Measurements from ENCODE around the gene TNRC6A.
A peak's percentile ranks its signal among the peaks of the same experiment; 100 is the strongest.

The TNRC6A gene

DNA sequence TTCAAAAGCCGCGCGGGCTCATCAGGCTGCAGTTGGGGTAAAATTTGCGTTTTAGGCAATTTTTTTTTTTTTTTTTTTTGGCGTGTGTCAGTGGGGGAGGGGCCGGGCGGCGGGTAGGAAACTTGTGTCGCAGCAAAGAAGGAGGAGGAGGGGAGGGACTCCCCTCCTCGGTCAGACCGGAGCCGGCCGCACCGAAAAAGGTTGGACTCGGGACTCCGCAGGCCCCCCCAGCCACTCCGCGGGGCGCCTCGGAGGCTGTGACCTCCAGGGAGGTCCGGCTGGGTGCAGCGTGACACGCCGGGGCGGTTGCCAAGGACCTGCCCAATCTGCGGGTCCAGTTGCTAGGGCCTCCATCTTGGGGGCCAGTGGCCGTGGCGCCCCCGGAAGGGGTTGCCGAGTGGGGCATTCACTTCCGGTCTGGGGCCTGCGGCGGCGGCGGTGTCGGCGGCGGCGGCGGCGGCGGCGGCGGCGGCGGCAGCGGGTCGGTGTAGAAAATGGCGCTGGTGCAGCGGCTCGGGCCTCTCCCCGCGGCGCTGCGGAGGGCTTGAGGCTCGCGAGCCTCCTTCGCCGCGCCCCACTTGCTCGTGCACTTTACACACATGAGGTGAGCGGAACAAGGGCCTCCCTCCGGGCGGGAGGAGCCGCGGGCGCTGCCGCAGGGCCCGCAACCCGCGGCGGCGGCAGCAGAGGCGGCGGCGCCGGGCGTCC, at the start of gene TNRC6A:
TSS of gene TNRC6A (plus strand) at position 409 of the 708 bp plus-strand sequence. CDS start at position 600, 191 bp downstream.
- in situ Hi-C loops (cut with MboI; ENCODE audit: low sequenced_read_pairs): no loop called here
- Histone ChIP-seq H3K27me3 (ENCODE audit: low read depth) (no peaks in the 10 kb centered on the region), H3K4me1 (peaks cover 12% of the 10 kb centered on the region), H3K4me3 (peak within 1 kb of the TSS; percentile 93), H3K9me3 (no peaks in the 10 kb centered on the region), H3K36me3 (replicated peaks) (peaks cover 35% of the 10 kb centered on the region)
- peak; percentile 78 to 93 for DNase-seq (ENCODE audit: low spot score in 2 of 2)

- no peak for DNase-seq (ENCODE audit: low spot score in 2 of 2)
- Histone ChIP-seq H3K36me3 (replicated peaks) (no peaks in the 10 kb centered on the region), H3K4me1 (peaks cover 32% of the 10 kb centered on the region), H3K4me3 (no peak overlapping the region), H3K9me3 (no peaks in the 10 kb centered on the region), H3K27me3 (ENCODE audit: low read depth) (no peaks in the 10 kb centered on the region)
- in situ Hi-C loops (cut with MboI; ENCODE audit: low sequenced_read_pairs): no loop called here
These were observed 47.7 kb upstream of the TNRC6A start for GRCh38 chr16:24681793-24682192.

GRCh38 chr16:24683250-24683649, 46.2 kb upstream of the TNRC6A start:
- Histone ChIP-seq H3K27me3 (ENCODE audit: low read depth) (no peaks in the 10 kb centered on the region), H3K4me3 (no peak overlapping the region), H3K36me3 (replicated peaks) (no peaks in the 10 kb centered on the region), H3K4me1 (peaks cover 32% of the 10 kb centered on the region), H3K9me3 (no peaks in the 10 kb centered on the region)
- in situ Hi-C loops (cut with MboI; ENCODE audit: low sequenced_read_pairs): no loop called here
- DNase-seq (ENCODE audit: low spot score in 2 of 2): no peak

- Histone ChIP-seq H3K4me3 (no peak overlapping the region), H3K27me3 (ENCODE audit: low read depth) (no peaks in the 10 kb centered on the region), H3K36me3 (replicated peaks) (no peaks in the 10 kb centered on the region), H3K4me1 (peaks cover 32% of the 10 kb centered on the region), H3K9me3 (no peaks in the 10 kb centered on the region)
- in situ Hi-C loops (cut with MboI; ENCODE audit: low sequenced_read_pairs): no loop called here
- peak; percentile 74 to 98 for DNase-seq (ENCODE audit: low spot score in 2 of 2)
These were observed 45.5 kb upstream of the TNRC6A start for GRCh38 chr16:24683847-24684493.

- H3K4me1 ChIP-seq: peaks cover 32% of the 10 kb centered on the region
- H3K36me3 ChIP-seq (replicated peaks): no peaks in the 10 kb centered on the region
- H3K27me3 ChIP-seq (ENCODE audit: low read depth): no peaks in the 10 kb centered on the region
- in situ Hi-C loops (cut with MboI; ENCODE audit: low sequenced_read_pairs): no loop called here
- no peaks in the 10 kb centered on the region for H3K9me3 ChIP-seq
- DNase-seq (ENCODE audit: low spot score in 2 of 2): peak; percentile 31 to 78
- H3K4me3 ChIP-seq: no peak overlapping the region
These were observed 43.7 kb upstream of the TNRC6A start for GRCh38 chr16:24685539-24686432.

DNA sequence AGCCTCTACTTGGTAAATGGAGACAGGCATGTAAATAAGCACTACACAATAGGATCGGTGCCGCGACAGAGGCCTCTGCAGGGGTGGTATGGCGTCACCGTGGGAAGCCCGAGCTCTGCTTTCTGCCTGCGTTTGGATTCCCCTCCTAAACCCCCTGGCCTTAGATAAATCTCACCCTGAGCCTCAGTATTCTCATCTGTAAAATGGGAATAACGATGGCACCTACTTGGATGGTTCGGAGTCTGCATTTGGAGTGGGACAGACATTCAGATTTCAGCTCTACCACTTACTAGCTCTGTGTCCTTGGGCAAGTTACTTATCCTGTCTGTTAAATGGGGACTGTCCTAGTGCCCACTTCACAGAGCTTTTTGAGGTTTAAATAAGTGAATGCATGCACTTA, 42.8 kb upstream of the TNRC6A start:
- DNase-seq (ENCODE audit: low spot score in 2 of 2): peak in 1 of 2 experiments; percentile 27
- Histone ChIP-seq H3K4me3 (no peak overlapping the region), H3K36me3 (replicated peaks) (no peaks in the 10 kb centered on the region), H3K9me3 (no peaks in the 10 kb centered on the region), H3K4me1 (peaks cover 32% of the 10 kb centered on the region), H3K27me3 (ENCODE audit: low read depth) (no peaks in the 10 kb centered on the region)
- in situ Hi-C loops (cut with MboI; ENCODE audit: low sequenced_read_pairs): no loop called here

- in situ Hi-C loops (cut with MboI; ENCODE audit: low sequenced_read_pairs): no loop called here
- Histone ChIP-seq H3K4me1 (peaks cover 25% of the 10 kb centered on the region), H3K27me3 (ENCODE audit: low read depth) (no peaks in the 10 kb centered on the region), H3K36me3 (replicated peaks) (no peaks in the 10 kb centered on the region), H3K4me3 (no peak overlapping the region), H3K9me3 (no peaks in the 10 kb centered on the region)
- DNase-seq (ENCODE audit: low spot score in 2 of 2): no peak
These were observed 41.1 kb upstream of the TNRC6A start for GRCh38 chr16:24688359-24688758.

- no peaks in the 10 kb centered on the region for H3K36me3 ChIP-seq (replicated peaks)
- no peak overlapping the region for H3K4me3 ChIP-seq
- peaks cover 21% of the 10 kb centered on the region for H3K4me1 ChIP-seq
- DNase-seq (ENCODE audit: low spot score in 2 of 2): peak; percentile 39 to 59
- H3K27me3 ChIP-seq (ENCODE audit: low read depth): no peaks in the 10 kb centered on the region
- in situ Hi-C loops (cut with MboI; ENCODE audit: low sequenced_read_pairs): no loop called here
- no peaks in the 10 kb centered on the region for H3K9me3 ChIP-seq
These were observed 40.3 kb upstream of the TNRC6A start for GRCh38 chr16:24689128-24689527.

DNA sequence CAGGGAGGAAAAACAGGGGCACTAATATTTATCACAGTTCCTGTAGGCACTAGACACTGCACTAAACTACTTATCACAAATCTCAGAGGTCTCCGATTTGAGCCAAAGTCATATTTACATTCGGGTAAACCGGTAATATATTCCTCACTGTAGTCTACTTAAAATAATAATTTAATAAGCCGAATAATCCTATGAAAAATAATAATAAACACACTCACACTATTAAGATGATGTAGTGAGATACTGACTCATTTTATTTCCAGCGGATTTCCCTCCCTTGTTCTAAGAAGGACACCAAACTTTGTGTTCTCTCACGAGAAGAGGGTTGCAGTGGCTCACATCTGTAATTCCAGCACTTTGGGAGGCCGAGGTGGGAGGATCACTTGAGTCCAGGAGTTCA, 36.6 kb upstream of the TNRC6A start:
- Histone ChIP-seq H3K9me3 (no peaks in the 10 kb centered on the region), H3K36me3 (replicated peaks) (no peaks in the 10 kb centered on the region), H3K27me3 (ENCODE audit: low read depth) (no peaks in the 10 kb centered on the region), H3K4me3 (no peak overlapping the region), H3K4me1 (no peaks in the 10 kb centered on the region)
- DNase-seq (ENCODE audit: low spot score in 2 of 2): no peak
- in situ Hi-C loops (cut with MboI; ENCODE audit: low sequenced_read_pairs): no loop called here

DNA sequence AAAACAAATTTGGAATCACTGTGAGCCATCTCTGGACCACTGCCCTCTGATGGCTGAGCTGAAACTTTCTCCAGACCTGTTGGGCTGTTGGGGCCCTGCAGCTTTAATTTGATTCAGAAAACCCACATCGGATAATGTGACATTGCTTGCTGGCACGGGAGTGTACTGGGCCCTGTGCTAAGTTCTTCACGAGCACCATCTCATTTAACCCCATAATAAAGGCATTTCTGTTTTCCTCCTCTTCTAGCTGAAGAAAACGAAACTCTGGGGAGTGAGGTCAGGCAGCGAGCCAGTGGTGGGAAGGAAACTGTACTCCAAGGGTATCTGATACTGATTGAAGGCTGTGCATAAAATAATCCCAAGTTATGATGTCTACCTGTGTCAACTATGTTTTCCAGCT, 34.5 kb upstream of the TNRC6A start:
- H3K27me3 ChIP-seq (ENCODE audit: low read depth): no peaks in the 10 kb centered on the region
- in situ Hi-C loops (cut with MboI; ENCODE audit: low sequenced_read_pairs): no loop called here

GRCh38 chr16:24696699-24697098, 32.8 kb upstream of the TNRC6A start:
- H3K27me3 ChIP-seq (ENCODE audit: low read depth): no peaks in the 10 kb centered on the region

More for the DNA sequence above, 34.5 kb upstream of the TNRC6A start:
- Histone ChIP-seq H3K4me1 (no peaks in the 10 kb centered on the region), H3K9me3 (no peaks in the 10 kb centered on the region), H3K4me3 (no peak overlapping the region), H3K36me3 (replicated peaks) (no peaks in the 10 kb centered on the region)
- no peak for DNase-seq (ENCODE audit: low spot score in 2 of 2)

DNA sequence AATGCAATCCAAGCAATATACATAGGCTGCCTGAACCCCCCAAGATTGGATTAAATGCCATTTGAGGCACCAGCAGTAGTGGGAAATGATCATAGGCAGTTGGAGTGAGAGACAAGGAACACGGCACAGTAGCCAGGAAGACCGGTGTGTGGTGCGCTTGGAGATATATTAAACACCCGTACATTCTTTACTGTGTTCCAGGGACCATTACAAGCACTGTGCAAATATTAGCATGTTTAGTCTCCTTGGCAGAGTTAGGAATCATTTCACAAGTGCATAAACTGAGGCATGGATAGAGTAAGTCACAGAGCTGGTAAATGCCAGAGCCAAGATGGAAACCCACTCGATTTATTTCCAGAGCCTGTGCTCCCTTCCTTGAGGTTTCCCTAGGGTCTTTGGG, 31.1 kb upstream of the TNRC6A start:
- H3K4me3 ChIP-seq: no peak overlapping the region
- H3K4me1 ChIP-seq: no peaks in the 10 kb centered on the region
- in situ Hi-C loops (cut with MboI; ENCODE audit: low sequenced_read_pairs): no loop called here
- H3K9me3 ChIP-seq: no peaks in the 10 kb centered on the region
- H3K36me3 ChIP-seq (replicated peaks): no peaks in the 10 kb centered on the region
- no peak for DNase-seq (ENCODE audit: low spot score in 2 of 2)
- H3K27me3 ChIP-seq (ENCODE audit: low read depth): no peaks in the 10 kb centered on the region

More at GRCh38 chr16:24696699-24697098, 32.8 kb upstream of the TNRC6A start:
- Histone ChIP-seq H3K36me3 (replicated peaks) (no peaks in the 10 kb centered on the region), H3K4me3 (no peak overlapping the region), H3K9me3 (no peaks in the 10 kb centered on the region), H3K4me1 (no peaks in the 10 kb centered on the region)
- DNase-seq (ENCODE audit: low spot score in 2 of 2): no peak
- in situ Hi-C loops (cut with MboI; ENCODE audit: low sequenced_read_pairs): no loop called here

GRCh38 chr16:24699151-24699723, 30.2 kb upstream of the TNRC6A start:
- Histone ChIP-seq H3K36me3 (replicated peaks) (no peaks in the 10 kb centered on the region), H3K4me3 (no peak overlapping the region), H3K9me3 (no peaks in the 10 kb centered on the region), H3K4me1 (no peaks in the 10 kb centered on the region), H3K27me3 (ENCODE audit: low read depth) (no peaks in the 10 kb centered on the region)
- in situ Hi-C loops (cut with MboI; ENCODE audit: low sequenced_read_pairs): no loop called here
- DNase-seq (ENCODE audit: low spot score in 2 of 2): no peak

Data from HAP-1 (cell line).